ENCODE results near the gene JSRP1. TPM values are rescaled to one million over a fixed set of nuclear protein-coding genes. Genes with fewer than 3 reads are reported as not detected.
A peak's percentile ranks its signal among the peaks of the same experiment; 100 is the strongest.

Gene JSRP1
- total RNA-seq, 1 donor from 2014 or later = 0.49 TPM

- DNase-seq (ENCODE audit: low spot score) = peak; percentile 84
Measured at GRCh38 chr19:2266183-2266993, 10.2 kb upstream of the JSRP1 start.

GRCh38 chr19:2261438-2262172 lies 5.4 kb upstream of the JSRP1 start:
- no peak for DNase-seq (ENCODE audit: low spot score)

GRCh38 chr19:2260341-2260805 lies 4.2 kb upstream of the JSRP1 start:
- DNase-seq (ENCODE audit: low spot score) = no peak

GRCh38 chr19:2259336-2259735 lies 3.1 kb upstream of the JSRP1 start:
- no peak for DNase-seq (ENCODE audit: low spot score)

- DNase-seq (ENCODE audit: low spot score) = no peak
Measured at GRCh38 chr19:2255112-2255845, 938 bp downstream of the JSRP1 start.

- DNase-seq (ENCODE audit: low spot score) = no peak
Measured at GRCh38 chr19:2254064-2254872, 1.9 kb downstream of the JSRP1 start.

GRCh38 chr19:2253106-2254063 lies 2.8 kb downstream of the JSRP1 start:
- no peak for DNase-seq (ENCODE audit: low spot score)

GRCh38 chr19:2252797-2253105 lies 3.5 kb downstream of the JSRP1 start:
- no peak for DNase-seq (ENCODE audit: low spot score)

GRCh38 chr19:2252055-2252796 lies 4.0 kb downstream of the JSRP1 start:
- no peak for DNase-seq (ENCODE audit: low spot score)

GRCh38 chr19:2251106-2252054 lies 4.8 kb downstream of the JSRP1 start:
- DNase-seq (ENCODE audit: low spot score) = no peak

GRCh38 chr19:2250766-2251105 lies 5.5 kb downstream of the JSRP1 start:
- DNase-seq (ENCODE audit: low spot score) = no peak

GRCh38 chr19:2249880-2250765 lies 6.1 kb downstream of the JSRP1 start:
- DNase-seq (ENCODE audit: low spot score) = no peak

- DNase-seq (ENCODE audit: low spot score) = no peak
Measured at GRCh38 chr19:2249010-2249866, 7.0 kb downstream of the JSRP1 start, which contains the start of gene AMH. AMH (plus strand) TSS chr19:2249323; CDS start chr19:2249333, 10 bp downstream.

- no peak for DNase-seq (ENCODE audit: low spot score)
Measured at GRCh38 chr19:2248136-2249009, 7.8 kb downstream of the JSRP1 start.

- DNase-seq (ENCODE audit: low spot score) = no peak
Measured at GRCh38 chr19:2247433-2248101, 8.7 kb downstream of the JSRP1 start.

Measured in ureter (tissue), 1 donor.